CD4-positive, alpha-beta T cell treated with Interferon gamma for 1 hour (primary cell): Measurements from ENCODE around the gene KRTAP4-8.
"Not testable (repeated sequence)": the region's sequence is repeated elsewhere in the genome, so short reads cannot be mapped to it uniquely, and the experiment has no call there.

Experiments
- DNase-seq: peaks from one replicate; pipeline ENCODE4 v3.0.0-alpha.2; 2020

Gene KRTAP4-8

GRCh38 chr17:41098042-41098441 is at the start of gene KRTAP4-8:
TSS of gene KRTAP4-8 (minus strand) at chr17:41098142. CDS start at chr17:41098084, 58 bp downstream.
- no peak for DNase-seq

DNA sequence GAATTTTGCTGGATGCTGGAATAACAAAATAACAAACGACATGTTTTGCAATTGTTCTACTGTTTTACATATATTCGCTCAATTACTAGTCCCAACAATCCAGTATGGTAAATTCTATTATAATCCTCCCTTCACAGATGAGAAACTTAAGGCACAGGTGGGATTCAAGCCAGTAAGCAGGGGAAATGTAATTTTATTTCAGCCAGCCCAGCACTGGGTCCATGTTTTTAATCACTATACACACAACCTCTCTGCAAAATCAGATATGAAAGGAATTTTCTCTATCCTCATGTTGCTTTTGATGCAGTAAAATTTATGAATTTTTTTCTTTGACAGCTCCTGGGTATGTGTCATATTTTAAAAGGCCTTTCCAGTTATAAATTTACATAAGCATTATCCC is 47.3 kb upstream of the KRTAP4-8 start:
- DNase-seq, result no peak

GRCh38 chr17:41144846-41145245 is 46.9 kb upstream of the KRTAP4-8 start:
- DNase-seq, result no peak

DNA sequence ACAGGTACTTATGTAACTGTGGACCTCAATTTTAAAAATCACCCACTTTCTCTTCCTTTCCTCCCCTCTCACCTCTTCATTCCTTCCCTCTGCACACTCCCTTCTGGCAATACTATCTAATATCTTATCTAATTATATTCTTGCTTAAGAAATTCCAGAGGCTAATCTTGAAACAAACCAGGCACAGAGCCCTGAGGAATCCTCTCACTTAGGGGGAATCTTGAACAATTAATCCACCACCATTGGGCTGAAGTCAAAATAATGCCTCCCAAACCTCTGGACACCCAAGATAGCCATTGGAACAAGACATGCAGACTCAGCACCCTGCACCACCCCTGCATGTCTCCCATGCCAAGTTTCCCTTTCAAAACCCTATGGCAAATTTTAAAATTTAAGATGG is 43.4 kb upstream of the KRTAP4-8 start:
- no peak for DNase-seq

- no peak for DNase-seq
Measured at GRCh38 chr17:41140360-41141131, 42.6 kb upstream of the KRTAP4-8 start, which contains the start of gene KRTAP4-6. TSS of gene KRTAP4-6 (minus strand) at chr17:41140544. CDS start at chr17:41140487, 57 bp downstream.

GRCh38 chr17:41139865-41140264 is 41.9 kb upstream of the KRTAP4-8 start:
- DNase-seq, result not testable (repeated sequence)

DNA sequence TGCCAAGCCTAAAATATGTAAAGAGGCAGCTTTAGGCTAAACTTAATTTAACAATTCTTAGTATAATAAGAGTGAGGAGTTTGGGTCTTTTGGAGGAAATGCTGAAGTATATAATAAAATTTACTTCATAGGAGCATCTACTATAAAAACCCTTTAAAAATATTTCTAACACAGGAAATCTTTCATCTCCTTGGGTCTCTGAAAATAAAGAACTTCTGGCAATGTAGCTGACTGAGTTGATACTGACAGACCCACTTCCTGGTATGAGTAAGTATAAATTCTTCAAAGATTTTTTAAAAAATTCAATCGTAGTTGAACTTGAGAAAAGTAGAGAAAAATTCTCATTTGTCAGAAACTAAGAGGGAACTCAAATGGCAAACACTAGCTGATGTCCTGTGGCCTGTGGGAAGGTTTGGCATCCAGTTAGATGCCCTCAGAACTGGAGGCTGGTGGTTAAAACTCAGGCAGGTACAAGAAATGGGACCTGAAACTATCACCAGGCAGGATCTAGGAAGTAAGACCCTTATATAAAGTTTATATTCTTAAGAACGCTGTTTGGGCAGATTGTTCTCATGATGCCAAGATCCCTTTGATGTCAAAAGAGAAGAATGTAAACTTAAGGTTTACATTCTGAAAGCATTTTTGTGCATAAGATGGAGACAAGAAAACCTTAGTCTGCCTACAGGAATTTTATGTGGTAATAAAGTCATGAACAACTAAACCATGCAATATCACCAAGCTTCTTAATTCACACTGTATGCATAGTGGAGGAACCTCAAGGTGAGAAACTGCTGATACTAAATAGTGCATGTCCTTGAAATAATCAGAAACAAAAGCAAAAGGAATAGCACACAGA is 36.2 kb upstream of the KRTAP4-8 start:
- no peak for DNase-seq

- no peak for DNase-seq
Measured at GRCh38 chr17:41131979-41132378, 34.0 kb upstream of the KRTAP4-8 start.

DNA sequence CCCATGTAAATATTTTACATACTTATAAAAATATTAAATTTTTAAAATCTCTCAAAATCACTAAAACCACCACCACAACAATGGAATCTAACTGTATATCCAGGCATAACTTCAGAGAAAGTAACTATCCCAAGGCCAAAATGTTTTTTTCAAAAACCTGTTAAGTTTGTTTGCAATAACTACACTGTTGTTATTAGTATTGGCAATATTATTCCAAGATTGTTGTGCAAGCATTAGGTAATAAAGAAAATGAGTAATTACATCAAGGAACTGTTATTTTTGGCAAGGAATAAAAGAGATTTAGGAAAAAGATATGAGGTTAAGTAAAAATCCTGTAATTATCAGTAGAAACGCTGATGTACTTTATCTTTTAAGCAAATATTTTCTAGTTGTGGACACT is 29.4 kb upstream of the KRTAP4-8 start:
- no peak for DNase-seq

DNA sequence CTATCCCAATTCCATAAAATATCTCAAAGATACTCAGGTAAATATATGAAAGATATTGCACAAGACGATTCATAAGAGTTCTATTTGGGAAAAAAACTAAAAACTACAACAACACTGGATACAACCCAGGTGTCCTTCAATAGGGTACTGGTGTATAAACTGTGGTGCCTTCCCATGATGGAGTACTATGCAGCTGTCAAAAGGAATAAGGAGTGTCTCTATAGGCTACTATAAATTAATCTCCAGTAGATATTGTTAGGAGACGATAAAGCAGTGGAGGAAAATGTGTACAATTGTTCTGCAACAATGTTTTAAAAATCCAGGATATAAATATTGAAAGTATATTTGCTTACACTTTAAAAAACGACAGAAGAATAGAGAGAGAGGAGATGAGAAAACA is 28.5 kb upstream of the KRTAP4-8 start:
- DNase-seq, result no peak

DNA sequence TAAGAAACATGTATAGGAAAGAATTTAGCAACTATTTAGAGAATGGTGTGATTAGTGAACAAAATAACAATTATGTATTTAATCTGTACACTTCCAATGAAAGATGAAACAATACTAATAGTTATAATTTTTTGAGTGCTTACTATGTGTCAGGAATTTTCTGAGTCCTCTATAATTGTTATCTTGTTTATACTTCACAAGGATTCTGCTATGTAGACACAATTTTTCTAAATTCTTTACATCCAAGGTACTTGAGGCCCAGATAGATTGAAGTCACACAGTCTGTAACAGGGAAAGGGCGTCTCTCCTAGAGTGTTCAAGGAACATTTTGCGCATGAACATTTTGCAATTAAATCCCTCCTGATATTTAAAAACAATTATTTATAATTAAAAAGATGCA is 27.1 kb upstream of the KRTAP4-8 start:
- no peak for DNase-seq

- DNase-seq, result not testable (repeated sequence)
Measured at GRCh38 chr17:41123991-41124371, 26.0 kb upstream of the KRTAP4-8 start, which contains the start of gene KRTAP4-12. TSS of gene KRTAP4-12 (minus strand) at chr17:41124182. CDS start at chr17:41124122, 60 bp downstream.

GRCh38 chr17:41123292-41123990 is 25.5 kb upstream of the KRTAP4-8 start:
- not testable (repeated sequence) for DNase-seq

- DNase-seq, result no peak
Measured at GRCh38 chr17:41121742-41122141, 23.8 kb upstream of the KRTAP4-8 start.

- DNase-seq, result peak; percentile 20
Measured at GRCh38 chr17:41119696-41120690, 22.1 kb upstream of the KRTAP4-8 start.

GRCh38 chr17:41118721-41119120 is 20.8 kb upstream of the KRTAP4-8 start:
- DNase-seq, result no peak

- not testable (repeated sequence) for DNase-seq
Measured at GRCh38 chr17:41117846-41118386, 20.0 kb upstream of the KRTAP4-8 start, which contains the start of gene KRTAP4-11. TSS of gene KRTAP4-11 (minus strand) at chr17:41118373. CDS start at chr17:41118315, 58 bp downstream.

- peak; percentile 41 for DNase-seq
Measured at GRCh38 chr17:41116297-41116696, 18.4 kb upstream of the KRTAP4-8 start.

GRCh38 chr17:41111151-41111885 is 13.4 kb upstream of the KRTAP4-8 start:
- no peak for DNase-seq

DNA sequence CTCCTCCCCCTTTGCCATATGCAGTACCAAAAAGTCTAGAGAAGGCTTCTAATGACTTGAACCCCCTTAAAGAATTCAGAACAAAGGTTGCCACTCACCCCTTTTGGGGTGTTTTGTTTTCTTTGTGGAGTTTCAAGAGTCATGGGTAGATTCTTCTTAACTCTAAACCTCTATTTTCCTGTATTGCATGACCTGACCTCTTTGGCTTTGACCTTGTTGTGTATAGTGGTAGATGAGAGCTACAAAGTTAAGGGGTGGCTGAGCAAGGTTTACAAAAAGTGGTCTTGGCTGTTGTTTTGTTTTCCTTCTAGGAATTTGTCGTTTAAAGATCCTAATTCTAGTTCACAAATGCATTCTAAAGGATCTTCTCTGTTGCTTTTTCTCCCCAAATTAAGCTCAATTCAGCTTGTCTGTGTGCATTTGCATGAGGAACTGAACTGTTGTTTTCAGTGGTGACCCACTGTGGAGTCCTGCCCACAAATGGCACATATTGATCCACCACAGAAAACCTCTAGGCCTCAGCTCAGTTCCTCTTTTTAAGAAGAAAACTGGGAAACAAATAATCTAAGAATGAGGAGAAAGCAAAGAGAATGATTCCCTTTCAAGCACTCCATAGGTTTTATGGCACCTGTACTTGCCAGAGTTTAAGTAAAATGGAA is 10.9 kb upstream of the KRTAP4-8 start:
- not testable (repeated sequence) for DNase-seq
